H9 (cell line): ENCODE results near the gene ANKRD11. TPM values are rescaled to one million over a fixed set of nuclear protein-coding genes. Genes with fewer than 3 reads are reported as not detected.
A peak's percentile ranks its signal among the peaks of the same experiment; 100 is the strongest.

Experiments
- DNase-seq: peaks from one replicate; pipeline ENCODE4 v3.0.0-alpha.2; 2017
- H2AFZ ChIP-seq: one replicate; pipeline ENCODE4 v1.6.1; 2013; ENCODE audit warnings: mild to moderate bottlenecking, low read length, control low read depth, moderate library complexity
- H2AK5ac ChIP-seq: 2 replicates; pipeline ENCODE4 v1.6.1; 2013; ENCODE audit warnings: low read length, control low read depth, mixed read lengths; ENCODE audit not compliant: insufficient read length
- H2BK120ac ChIP-seq: one replicate; pipeline ENCODE4 v1.6.1; 2013; ENCODE audit warnings: low read depth, mild to moderate bottlenecking, low read length, control low read depth, inconsistent platforms; ENCODE audit not compliant: poor library complexity, severe bottlenecking
- H2BK12ac ChIP-seq: 2 replicates; pipeline ENCODE4 v1.6.1; 2013; ENCODE audit warnings: low read length, control low read depth, mixed read lengths, low read depth; ENCODE audit not compliant: insufficient read length
- H2BK15ac ChIP-seq: 2 replicates; pipeline ENCODE4 v1.6.1; 2013; ENCODE audit warnings: low read depth, low read length, control low read depth
- H2BK20ac ChIP-seq: one replicate; pipeline ENCODE4 v1.6.1; 2013; ENCODE audit warnings: low read depth, mild to moderate bottlenecking, low read length, control low read depth, inconsistent platforms; ENCODE audit not compliant: poor library complexity, severe bottlenecking
- H2BK5ac ChIP-seq: 2 replicates; pipeline ENCODE4 v1.6.1; 2013; ENCODE audit warnings: low read length, control low read depth, mixed read lengths; ENCODE audit not compliant: insufficient read length
- H3K14ac ChIP-seq: 2 replicates; pipeline ENCODE4 v1.6.1; 2013; ENCODE audit warnings: low read length, control low read depth; ENCODE audit not compliant: insufficient read depth
- H3K18ac ChIP-seq: 2 replicates; pipeline ENCODE4 v1.6.1; 2013; ENCODE audit warnings: low read depth, mild to moderate bottlenecking, mixed read lengths, low read length, control low read depth; ENCODE audit not compliant: insufficient read length
- H3K23ac ChIP-seq: 2 replicates; pipeline ENCODE4 v1.6.1; 2013; ENCODE audit warnings: low read length, control low read depth, mixed read lengths, low read depth; ENCODE audit not compliant: insufficient read length
- H3K23me2 ChIP-seq: 2 replicates; pipeline ENCODE4 v1.6.1; 2013; ENCODE audit warnings: low read depth, mild to moderate bottlenecking, mixed read lengths, low read length, control low read depth; ENCODE audit not compliant: insufficient read length, poor library complexity, severe bottlenecking
- H3K27ac ChIP-seq: 2 replicates; pipeline ENCODE4 v1.5.1; 2013; ENCODE audit warnings: low read length, control low read depth, mixed read lengths, low read depth; ENCODE audit not compliant: insufficient read length
- H3K27me3 ChIP-seq: 2 replicates; pipeline ENCODE4 v1.6.1; 2013; ENCODE audit warnings: low read length, control low read depth, inconsistent platforms; ENCODE audit not compliant: insufficient read depth
- H3K4ac ChIP-seq: 2 replicates; pipeline ENCODE4 v1.6.1; 2013; ENCODE audit warnings: low read depth, mild to moderate bottlenecking, control low read depth, inconsistent platforms, low read length, moderate library complexity
- H3K4me1 ChIP-seq: 2 replicates; pipeline ENCODE4 v1.6.1; 2013; ENCODE audit warnings: low read length, control low read depth, inconsistent platforms; ENCODE audit not compliant: insufficient read depth
- H3K4me2 ChIP-seq: 2 replicates; pipeline ENCODE4 v1.6.1; 2013; ENCODE audit warnings: low read length, control low read depth, mixed read lengths; ENCODE audit not compliant: insufficient read length, insufficient read depth
- H3K56ac ChIP-seq: 2 replicates; pipeline ENCODE4 v1.6.1; 2013; ENCODE audit warnings: low read depth, mild to moderate bottlenecking, mixed read lengths, low read length, control low read depth; ENCODE audit not compliant: insufficient read length
- H3K79me1 ChIP-seq: 2 replicates; pipeline ENCODE4 v1.6.1; 2013; ENCODE audit warnings: low read depth, mild to moderate bottlenecking, moderate library complexity, low read length, control low read depth, inconsistent platforms; ENCODE audit not compliant: insufficient read depth, poor library complexity, severe bottlenecking
- H3K79me2 ChIP-seq: 2 replicates; pipeline ENCODE4 v1.6.1; 2013; ENCODE audit warnings: low read length, control low read depth, inconsistent platforms; ENCODE audit not compliant: insufficient read depth
- H3K9ac ChIP-seq: 2 replicates; pipeline ENCODE4 v1.6.1; 2013; ENCODE audit warnings: low read length, control low read depth, mixed read lengths; ENCODE audit not compliant: insufficient read length; ENCODE audit errors: extremely low read depth
- H3K9me3 ChIP-seq: one replicate; pipeline ENCODE4 v1.6.1; 2013; ENCODE audit warnings: low read depth, low read length, inconsistent platforms; ENCODE audit not compliant: control insufficient read depth
- H3T11ph ChIP-seq: one replicate; pipeline ENCODE4 v1.6.1; 2013; ENCODE audit warnings: mild to moderate bottlenecking, low read length, control low read depth, inconsistent platforms
- H4K20me1 ChIP-seq: one replicate; pipeline ENCODE4 v1.6.1; 2013; ENCODE audit not compliant: control insufficient read depth, insufficient read length, insufficient read depth
- H4K5ac ChIP-seq: 2 replicates; pipeline ENCODE4 v1.6.1; 2013; ENCODE audit warnings: low read depth, mild to moderate bottlenecking, mixed read lengths, low read length, control low read depth; ENCODE audit not compliant: insufficient read length
- H4K8ac ChIP-seq: replicated peaks from 2 replicates; pipeline ENCODE4 v1.6.1; 2013; ENCODE audit warnings: low read length, control low read depth, mixed read lengths, low read depth; ENCODE audit not compliant: insufficient read length
- H4K91ac ChIP-seq: 2 replicates; pipeline ENCODE4 v1.6.1; 2013; ENCODE audit warnings: low read depth, mild to moderate bottlenecking, moderate library complexity, mixed read lengths, low read length, control low read depth; ENCODE audit not compliant: insufficient read length
- H3K27ac Mint-ChIP-seq, 3 experiments: 2 replicates in 2 of 3; 3 replicates in 1 of 3; pipeline ENCODE4 v1.8.0; 2020 to 2021; ENCODE audit warnings: mixed read lengths in 3 of 3, mild to moderate bottlenecking in 1 of 3, moderate library complexity in 1 of 3
- H3K27me3 Mint-ChIP-seq: 2 replicates; pipeline ENCODE4 v1.8.0; 2021; ENCODE audit warnings: low read depth, mild to moderate bottlenecking, moderate library complexity, mixed read lengths
- H3K36me3 Mint-ChIP-seq, 3 experiments: 2 replicates in 2 of 3; 3 replicates in 1 of 3; pipeline ENCODE4 v1.8.0; 2020 to 2021; ENCODE audit warnings: low read depth in 3 of 3, mixed read lengths in 3 of 3; ENCODE audit not compliant: insufficient read depth in 1 of 3
- H3K4me1 Mint-ChIP-seq, 2 experiments: 2 replicates each; pipeline ENCODE4 v1.8.0; 2020; ENCODE audit warnings: mixed read lengths in 2 of 2
- H3K4me3 Mint-ChIP-seq, 2 experiments: 2 replicates in 1 of 2; 3 replicates in 1 of 2; pipeline ENCODE4 v1.8.0; 2020 to 2021; ENCODE audit warnings: mild to moderate bottlenecking in 2 of 2, mixed read lengths in 2 of 2, moderate library complexity in 1 of 2
- H3K9me3 Mint-ChIP-seq, 2 experiments: 2 replicates in 1 of 2; 3 replicates in 1 of 2; pipeline ENCODE4 v1.8.0; 2020; ENCODE audit warnings: mild to moderate bottlenecking in 2 of 2, mixed read lengths in 2 of 2, moderate library complexity in 1 of 2
- WGBS: extraction: QIAGEN DNeasy Blood & Tissue Kit; methylation state at CpG from one replicate; pipeline ENCODE4 v1.1.7; 2013; ENCODE audit warnings: missing lambda C conversion rate, low lambda C conversion rate, mixed read lengths; ENCODE audit not compliant: insufficient read length; ENCODE audit errors: extremely low coverage; 5-methylcytosine and 5-hydroxymethylcytosine counted together
- total RNA-seq: library from RNA; stranded (reverse); gene quantifications from 2 replicates; pipeline ENCODE4 v1.2.1, GENCODE V29; 2021
- TF ChIP-seq, protein P1 (sequence below): fragments of 200-600 bp; sonication (generic); conservative IDR thresholded peaks from 3 replicates; pipeline ENCODE4 v1.8.0; 2021; ENCODE audit warnings: antibody characterized with exemption, mild to moderate bottlenecking

ANKRD11 gene
- total RNA-seq, 1 experiment from 2014 or later = 181 TPM

- H3K27ac Mint-ChIP-seq = peak overlapping the region in 2 of 3 experiments; percentile 37 to 76; a peak in 3 of 7 replicates
- Histone ChIP-seq H2BK20ac (no peak overlapping the region), H3K79me1 (peaks cover 12% of the 10 kb centered on the region), H3K79me2 (peaks cover 81% of the 10 kb centered on the region), H4K5ac (no peak overlapping the region), H4K91ac (no peak overlapping the region), H2BK12ac (no peak overlapping the region), H2BK5ac (no peak overlapping the region), H3K9me3 (no peaks in the 10 kb centered on the region), H3K18ac (no peak overlapping the region), H3K4me2 (no peak overlapping the region), H3K27ac (no peak overlapping the region), H2BK120ac (no peak overlapping the region), H4K20me1 (peaks cover 6% of the 10 kb centered on the region), H3K23ac (no peak overlapping the region), H2AK5ac (no peak overlapping the region), H3K56ac (no peak overlapping the region), H3K27me3 (no peaks in the 10 kb centered on the region), H3K4ac (no peak overlapping the region), H2AFZ (no peak overlapping the region), H2BK15ac (no peak overlapping the region), H3K14ac (no peak overlapping the region), H3K9ac (no peak overlapping the region), H3K23me2 (no peaks in the 10 kb centered on the region), H4K8ac (no peak overlapping the region), H3K4me1 (peaks cover 11% of the 10 kb centered on the region; the same call in 1 of the 2 replicates), H3T11ph (no peak overlapping the region)
- TF ChIP-seq, protein P1, sequence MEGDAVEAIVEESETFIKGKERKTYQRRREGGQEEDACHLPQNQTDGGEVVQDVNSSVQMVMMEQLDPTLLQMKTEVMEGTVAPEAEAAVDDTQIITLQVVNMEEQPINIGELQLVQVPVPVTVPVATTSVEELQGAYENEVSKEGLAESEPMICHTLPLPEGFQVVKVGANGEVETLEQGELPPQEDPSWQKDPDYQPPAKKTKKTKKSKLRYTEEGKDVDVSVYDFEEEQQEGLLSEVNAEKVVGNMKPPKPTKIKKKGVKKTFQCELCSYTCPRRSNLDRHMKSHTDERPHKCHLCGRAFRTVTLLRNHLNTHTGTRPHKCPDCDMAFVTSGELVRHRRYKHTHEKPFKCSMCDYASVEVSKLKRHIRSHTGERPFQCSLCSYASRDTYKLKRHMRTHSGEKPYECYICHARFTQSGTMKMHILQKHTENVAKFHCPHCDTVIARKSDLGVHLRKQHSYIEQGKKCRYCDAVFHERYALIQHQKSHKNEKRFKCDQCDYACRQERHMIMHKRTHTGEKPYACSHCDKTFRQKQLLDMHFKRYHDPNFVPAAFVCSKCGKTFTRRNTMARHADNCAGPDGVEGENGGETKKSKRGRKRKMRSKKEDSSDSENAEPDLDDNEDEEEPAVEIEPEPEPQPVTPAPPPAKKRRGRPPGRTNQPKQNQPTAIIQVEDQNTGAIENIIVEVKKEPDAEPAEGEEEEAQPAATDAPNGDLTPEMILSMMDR = no peak
- no peaks in the 10 kb centered on the region; the same call in 1 of the 2 replicates for H3K27me3 Mint-ChIP-seq
- peaks cover 1 to 14% (median 9%) of the 10 kb centered on the region in 3 experiments; a peak in 5 of 7 replicates for H3K36me3 Mint-ChIP-seq
- H3K9me3 Mint-ChIP-seq = no peaks in the 10 kb centered on the region
- H3K4me3 Mint-ChIP-seq = no peak overlapping the region
- DNase-seq = no peak
- WGBS = no CpG with 5 or more reads among the region's 8 CpGs
- peaks cover 68 to 72% of the 10 kb centered on the region in 2 experiments for H3K4me1 Mint-ChIP-seq
Measured at GRCh38 chr16:89444151-89444723, 46.1 kb downstream of the ANKRD11 start.
